Osteocyte (in vitro differentiated cells): Measurements from ENCODE around the gene POU2F2. TPM values are rescaled to one million over a fixed set of nuclear protein-coding genes. Genes with fewer than 3 reads are reported as not detected.

Experiments
- DNase-seq: peaks from one replicate; pipeline ENCODE4 v3.0.0; 2021; ENCODE audit warnings: mixed read lengths; ENCODE audit not compliant: unreplicated experiment; ENCODE audit errors: extremely low spot score
- H3K27ac Mint-ChIP-seq: one replicate; pipeline ENCODE4 v1.8.0; 2021; ENCODE audit warnings: mild to moderate bottlenecking, mixed read lengths; ENCODE audit not compliant: unreplicated experiment
- H3K27me3 Mint-ChIP-seq: one replicate; pipeline ENCODE4 v1.8.0; 2021; ENCODE audit warnings: mixed read lengths; ENCODE audit not compliant: unreplicated experiment
- H3K36me3 Mint-ChIP-seq: one replicate; pipeline ENCODE4 v1.8.0; 2021; ENCODE audit warnings: mixed read lengths; ENCODE audit not compliant: unreplicated experiment
- H3K4me1 Mint-ChIP-seq: one replicate; pipeline ENCODE4 v1.8.0; 2021; ENCODE audit warnings: mixed read lengths; ENCODE audit not compliant: unreplicated experiment
- H3K4me3 Mint-ChIP-seq: one replicate; pipeline ENCODE4 v1.8.0; 2021; ENCODE audit warnings: mild to moderate bottlenecking, moderate library complexity, mixed read lengths; ENCODE audit not compliant: unreplicated experiment
- H3K9me3 Mint-ChIP-seq: one replicate; pipeline ENCODE4 v1.8.0; 2021; ENCODE audit warnings: mixed read lengths; ENCODE audit not compliant: unreplicated experiment
- total RNA-seq: library from RNA; stranded (reverse); gene quantifications from 2 replicates; pipeline ENCODE4 v1.2.1, GENCODE V29; 2021
- TF ChIP-seq, protein P1 (sequence below): fragments of 200-600 bp; sonication (generic); IDR thresholded peaks from 2 replicates; pipeline ENCODE4 v1.5.0; 2021; ENCODE audit warnings: antibody characterized with exemption, mild to moderate bottlenecking, moderate library complexity

POU2F2 gene
- total RNA-seq, 1 donor from 2014 or later: 0.64 TPM

DNA sequence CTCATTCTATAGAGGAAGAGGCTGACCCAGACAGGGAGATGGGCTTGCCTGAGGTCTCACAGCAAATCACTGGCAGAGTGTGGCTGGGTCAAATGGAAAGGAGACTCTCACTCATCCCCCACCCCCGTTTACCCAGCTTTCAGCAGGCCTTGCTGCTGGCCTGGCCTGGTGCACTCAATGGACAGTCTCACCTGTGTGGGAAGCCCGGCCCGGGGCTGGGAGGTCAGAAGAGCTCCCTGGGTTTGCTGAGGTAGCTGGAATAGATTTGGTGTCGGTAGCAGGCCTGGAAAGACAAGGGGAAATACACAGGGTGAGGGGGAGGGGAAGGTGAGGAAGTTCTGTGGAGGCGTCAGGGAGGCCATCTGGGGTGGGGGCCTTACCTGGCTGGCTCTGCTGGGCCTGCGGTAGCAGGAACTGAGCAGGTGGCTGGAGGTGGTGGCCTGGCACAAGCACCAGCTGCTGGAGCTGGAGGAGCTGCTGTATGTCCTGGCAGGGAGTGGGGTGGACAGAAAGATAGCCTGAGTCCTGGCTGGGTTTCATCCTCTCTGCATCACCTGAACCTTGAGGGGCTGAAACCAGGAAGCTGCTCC is 32.8 kb downstream of the POU2F2 start:
- H3K27ac Mint-ChIP-seq: no peak overlapping the region
- H3K9me3 Mint-ChIP-seq: no peaks in the 10 kb centered on the region
- no peak for DNase-seq
- no peaks in the 10 kb centered on the region for H3K4me1 Mint-ChIP-seq
- TF ChIP-seq, protein P1, sequence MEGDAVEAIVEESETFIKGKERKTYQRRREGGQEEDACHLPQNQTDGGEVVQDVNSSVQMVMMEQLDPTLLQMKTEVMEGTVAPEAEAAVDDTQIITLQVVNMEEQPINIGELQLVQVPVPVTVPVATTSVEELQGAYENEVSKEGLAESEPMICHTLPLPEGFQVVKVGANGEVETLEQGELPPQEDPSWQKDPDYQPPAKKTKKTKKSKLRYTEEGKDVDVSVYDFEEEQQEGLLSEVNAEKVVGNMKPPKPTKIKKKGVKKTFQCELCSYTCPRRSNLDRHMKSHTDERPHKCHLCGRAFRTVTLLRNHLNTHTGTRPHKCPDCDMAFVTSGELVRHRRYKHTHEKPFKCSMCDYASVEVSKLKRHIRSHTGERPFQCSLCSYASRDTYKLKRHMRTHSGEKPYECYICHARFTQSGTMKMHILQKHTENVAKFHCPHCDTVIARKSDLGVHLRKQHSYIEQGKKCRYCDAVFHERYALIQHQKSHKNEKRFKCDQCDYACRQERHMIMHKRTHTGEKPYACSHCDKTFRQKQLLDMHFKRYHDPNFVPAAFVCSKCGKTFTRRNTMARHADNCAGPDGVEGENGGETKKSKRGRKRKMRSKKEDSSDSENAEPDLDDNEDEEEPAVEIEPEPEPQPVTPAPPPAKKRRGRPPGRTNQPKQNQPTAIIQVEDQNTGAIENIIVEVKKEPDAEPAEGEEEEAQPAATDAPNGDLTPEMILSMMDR: no peak
- no peak overlapping the region for H3K4me3 Mint-ChIP-seq
- H3K27me3 Mint-ChIP-seq: no peaks in the 10 kb centered on the region
- no peaks in the 10 kb centered on the region for H3K36me3 Mint-ChIP-seq

GRCh38 chr19:42098781-42099180 is 33.5 kb downstream of the POU2F2 start:
- Mint-ChIP-seq H3K27ac (no peak overlapping the region), H3K27me3 (no peaks in the 10 kb centered on the region), H3K36me3 (no peaks in the 10 kb centered on the region), H3K4me3 (no peak overlapping the region), H3K9me3 (no peaks in the 10 kb centered on the region), H3K4me1 (no peaks in the 10 kb centered on the region)
- TF ChIP-seq, protein P1: no peak
- DNase-seq: no peak

DNA sequence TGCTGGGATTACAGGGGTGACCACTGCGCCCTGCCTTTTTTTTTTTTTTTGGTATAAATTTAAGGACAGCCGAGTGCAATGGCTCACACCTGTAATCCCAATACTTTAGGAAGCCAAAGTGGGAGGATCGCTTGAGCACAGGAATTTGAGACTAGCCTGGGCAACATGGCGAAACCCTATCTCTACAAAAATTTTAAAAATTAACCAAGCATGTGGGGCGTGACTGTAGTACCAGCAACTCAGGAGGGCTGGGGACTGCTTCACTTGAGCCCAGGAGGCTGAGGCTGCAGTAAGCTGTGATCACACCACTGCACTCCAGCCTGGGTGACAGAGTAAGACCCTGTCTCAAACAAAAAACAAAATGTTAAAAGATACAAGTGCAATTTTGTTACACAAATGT is 34.8 kb downstream of the POU2F2 start:
- Mint-ChIP-seq H3K27me3 (no peaks in the 10 kb centered on the region), H3K27ac (no peak overlapping the region), H3K36me3 (no peaks in the 10 kb centered on the region), H3K4me3 (no peak overlapping the region), H3K4me1 (no peaks in the 10 kb centered on the region), H3K9me3 (no peaks in the 10 kb centered on the region)
- TF ChIP-seq, protein P1: no peak
- no peak for DNase-seq

- TF ChIP-seq, protein P1: no peak
- Mint-ChIP-seq H3K27me3 (no peaks in the 10 kb centered on the region), H3K4me1 (no peaks in the 10 kb centered on the region), H3K9me3 (no peaks in the 10 kb centered on the region), H3K36me3 (no peaks in the 10 kb centered on the region), H3K4me3 (no peak overlapping the region), H3K27ac (no peak overlapping the region)
- no peak for DNase-seq
Measured at GRCh38 chr19:42096255-42096837, 35.9 kb downstream of the POU2F2 start.

GRCh38 chr19:42095814-42096230 is 36.4 kb downstream of the POU2F2 start:
- H3K36me3 Mint-ChIP-seq: no peaks in the 10 kb centered on the region
- H3K27ac Mint-ChIP-seq: no peak overlapping the region
- H3K4me1 Mint-ChIP-seq: peaks cover 1% of the 10 kb centered on the region
- no peaks in the 10 kb centered on the region for H3K9me3 Mint-ChIP-seq
- no peak for DNase-seq
- no peak overlapping the region for H3K4me3 Mint-ChIP-seq
- no peaks in the 10 kb centered on the region for H3K27me3 Mint-ChIP-seq
- TF ChIP-seq, protein P1: no peak
